Activated gamma-delta T cell treated with anti-CD3 and anti-CD28 coated beads, Interleukin-2, amount 50 U/mL, for 16 hours (primary cell): ENCODE results near the gene AGPAT4.

ENCODE experiments used
- DNase-seq: peaks from one replicate; pipeline ENCODE4 v3.0.0-alpha.2; 2020; ENCODE audit warnings: low read depth

The AGPAT4 gene

GRCh38 chr6:161166176-161166575 lies 107.7 kb downstream of the AGPAT4 start:
- no peak for DNase-seq

- no peak for DNase-seq
Observed at GRCh38 chr6:161164182-161164625, 109.7 kb downstream of the AGPAT4 start.

GRCh38 chr6:161163466-161164181 lies 110.2 kb downstream of the AGPAT4 start:
- DNase-seq = no peak

- no peak for DNase-seq
Observed at GRCh38 chr6:161162722-161163121, 111.1 kb downstream of the AGPAT4 start.

GRCh38 chr6:161161889-161162624 lies 111.8 kb downstream of the AGPAT4 start:
- DNase-seq = no peak

GRCh38 chr6:161161121-161161520 lies 112.7 kb downstream of the AGPAT4 start:
- no peak for DNase-seq

GRCh38 chr6:161154796-161155335 lies 119.0 kb downstream of the AGPAT4 start:
- no peak for DNase-seq

- DNase-seq = no peak
Observed at GRCh38 chr6:161153725-161154124, 120.1 kb downstream of the AGPAT4 start.

- DNase-seq = no peak
Observed at GRCh38 chr6:161152907-161153662, 120.8 kb downstream of the AGPAT4 start.

- DNase-seq = no peak
Observed at GRCh38 chr6:161152527-161152862, 121.4 kb downstream of the AGPAT4 start.

- DNase-seq = no peak
Observed at GRCh38 chr6:161151660-161152526, 122.0 kb downstream of the AGPAT4 start.

- no peak for DNase-seq
Observed at GRCh38 chr6:161151059-161151645, 122.7 kb downstream of the AGPAT4 start.

GRCh38 chr6:161150566-161150965 lies 123.3 kb downstream of the AGPAT4 start:
- DNase-seq = no peak

GRCh38 chr6:161150136-161150535 lies 123.7 kb downstream of the AGPAT4 start:
- no peak for DNase-seq

GRCh38 chr6:161143663-161144430 lies 130.0 kb downstream of the AGPAT4 start:
- no peak for DNase-seq

- no peak for DNase-seq
Observed at GRCh38 chr6:161142957-161143296, 130.9 kb downstream of the AGPAT4 start.

GRCh38 chr6:161141173-161141572 lies 132.7 kb downstream of the AGPAT4 start:
- DNase-seq = no peak

- no peak for DNase-seq
Observed at GRCh38 chr6:161140554-161140875, 133.3 kb downstream of the AGPAT4 start.

- DNase-seq = no peak
Observed at GRCh38 chr6:161139766-161140553, 133.9 kb downstream of the AGPAT4 start.

GRCh38 chr6:161139304-161139765 lies 134.5 kb downstream of the AGPAT4 start:
- DNase-seq = no peak
